Heart left ventricle (tissue), 13 donors: ENCODE results near the gene ASCL2.

Experiments
- CTCF ChIP-seq, 12 donors: fragments of 200-600 bp; sonication (generic) in 4 of 12; IDR thresholded peaks; one replicate each; pipeline versions ENCODE4 v1.5.0 to v1.8.0; 2018 to 2022; ENCODE audit warnings: antibody characterized with exemption in 12 of 12, mild to moderate bottlenecking in 5 of 12
- POLR2A ChIP-seq, 2 donors: fragments of 450-650 bp; IDR thresholded peaks; one replicate each; pipeline ENCODE4 v1.6.1; 2017; ENCODE audit warnings: antibody characterized with exemption in 2 of 2, mild to moderate bottlenecking in 2 of 2, moderate library complexity in 2 of 2
- donor health status: ischemic (EF 13 %, LVEDD 7.1; RV severe dilation, severe dysfunction).
- donor health status: DM: no; HTN: yes; CAD: no.
- donor health status: DM: no; HTN: no; CAD: no.
- donor health status: ischemic (EF 25% LVEDD 6.9; RV normal size, moderate dysfunction).
- donor health status: ischemic (EF 25% LVEDD 5.7; RV mildly dilated, moderate dysfunction).
- donor health status: ischemic (EF 35%, LVEDD 5.7; RV mildly dilated, moderate dysfunction).
- donor health status: nonischemic (EF 11% LVEDD 7.7; RV severe dilation, severe dysfunction).
- donor health status: DM: yes; HTN: yes; CAD: no.
- donor health status: PGD.
- donor health status: ischemic (EF 29% LVEDD 5.4; RV normal size, mild dysfunction).
- donor health status: nonischemic (EF 23%, LVEDD 6.1; RV moderate dilation, normal function).

- no peak for TF ChIP-seq CTCF (IDR thresholded peaks at IDR 0.05)
- TF ChIP-seq POLR2A (IDR thresholded peaks at IDR 0.05): no peak
These were observed 41.2 kb upstream of the ASCL2 start for GRCh38 chr11:2311353-2312133.
